GM21447 (cell line): ENCODE data around the gene COQ8B.

Experiments used
- ATAC-seq: cut with Tn5 transposase; IDR thresholded peaks from one replicate; pipeline ENCODE4 v1.9.1; 2021; ENCODE audit not compliant: unreplicated experiment

COQ8B gene

DNA sequence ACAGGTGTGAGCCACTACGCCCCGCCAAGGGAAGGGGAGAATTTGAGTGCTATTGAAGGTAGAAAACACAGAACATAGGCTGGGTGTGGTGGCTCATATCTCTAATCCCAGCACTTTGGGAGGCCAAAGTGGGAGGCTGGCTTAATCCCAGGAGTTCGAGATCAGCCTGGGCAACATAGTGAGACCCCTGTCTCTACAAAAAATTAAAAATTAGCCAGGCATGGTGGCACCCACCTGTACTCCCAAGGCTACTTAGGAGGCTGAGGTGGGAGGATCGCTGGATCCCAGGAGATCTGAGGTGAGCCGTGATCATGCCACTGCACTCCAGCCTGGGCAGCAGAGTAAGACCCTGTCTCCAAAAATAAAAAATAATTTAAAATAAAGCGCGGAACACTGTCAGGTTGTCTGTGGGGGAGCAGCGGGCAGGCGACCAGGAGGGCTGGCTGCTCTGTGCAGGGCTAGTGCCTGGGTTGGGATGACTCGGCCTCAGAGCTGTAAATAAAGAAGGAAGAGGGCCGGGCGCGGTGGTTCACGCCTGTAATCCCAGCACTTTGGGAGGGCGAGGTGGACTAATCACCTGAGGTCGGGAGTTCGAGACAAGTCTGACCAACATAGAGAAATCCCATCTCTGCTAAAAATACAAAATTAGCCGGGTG is 74.5 kb downstream of the COQ8B start:
- ATAC-seq = no peak
